Cardiac muscle cell (in vitro differentiated cells and primary cell): ENCODE data around the gene SOX5. TPM values are rescaled to one million over a fixed set of nuclear protein-coding genes. Genes with fewer than 3 reads are reported as not detected.

Experiments used
- DNase-seq, 2 donors: peaks; one replicate each; pipeline versions ENCODE4 v3.0.0 to v3.0.0-alpha.2; 2010 to 2017; ENCODE audit warnings: low read depth in 1 of 2, low spot score in 1 of 2
- H3K27ac ChIP-seq: fragments of 200-600 bp; sonication (generic); 2 replicates; pipeline ENCODE4 v1.5.1; 2016
- H3K27me3 ChIP-seq: fragments of 200-600 bp; sonication (generic); 2 replicates; pipeline ENCODE4 v1.6.0; 2016; ENCODE audit warnings: control low read depth
- H3K36me3 ChIP-seq: fragments of 200-600 bp; sonication (generic); 2 replicates; pipeline ENCODE4 v1.5.1; 2016; ENCODE audit warnings: control low read depth
- H3K4me1 ChIP-seq: fragments of 200-600 bp; sonication (generic); 2 replicates; pipeline ENCODE4 v1.8.1; 2017; ENCODE audit warnings: low read depth, mild to moderate bottlenecking, mixed run types
- H3K4me3 ChIP-seq: fragments of 200-600 bp; sonication (generic); 2 replicates; pipeline ENCODE4 v1.5.1; 2016; ENCODE audit warnings: mild to moderate bottlenecking
- H3K9me3 ChIP-seq: fragments of 200-600 bp; sonication (generic); 2 replicates; pipeline ENCODE4 v1.5.1; 2017; ENCODE audit warnings: low read depth, mild to moderate bottlenecking, control low read depth
- polyA plus RNA-seq: library from polyadenylated mRNA; unstranded; fragments of >200 nt; fragmentation: Nextera tagmentation; extraction: Ambion mirVana; gene quantifications from 2 replicates; pipeline ENCODE4 v1.2.1, GENCODE V29; 2016
- total RNA-seq: library from RNA; depleted of rRNA; stranded (reverse); fragments of >200 nt; gene quantifications from 2 replicates; pipeline ENCODE4 v1.2.3, GENCODE V29; 2016
- TF ChIP-seq, protein P1 (sequence below): IDR thresholded peaks from 2 replicates; pipeline ENCODE4 v1.5.1; 2012; ENCODE audit warnings: low read depth, mild to moderate bottlenecking, low read length

Gene SOX5
- total and polyA plus RNA-seq, 2 experiments from 2014 or later, result 6.8 to 11.9 TPM

DNA sequence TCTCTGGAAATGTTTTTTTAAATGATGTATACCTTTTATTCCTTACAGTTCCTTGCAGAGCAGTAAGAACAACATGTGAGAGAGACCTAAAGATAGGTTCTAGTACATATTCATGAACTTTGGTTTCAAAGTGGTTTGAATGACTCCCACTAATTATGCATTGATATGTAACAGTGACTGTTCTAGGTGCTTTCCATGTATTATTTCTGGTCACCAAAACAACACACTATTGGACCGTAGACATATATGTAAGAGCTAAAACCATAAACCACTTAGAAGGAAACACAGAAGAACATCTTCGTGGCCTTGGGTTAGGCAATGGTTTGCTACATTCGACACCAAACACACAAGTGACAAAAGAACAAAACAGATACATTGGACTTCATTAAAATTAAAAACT lies 37.9 kb downstream of the SOX5 start:
- DNase-seq, result no peak
- H3K27me3 ChIP-seq, result no peaks in the 10 kb centered on the region
- TF ChIP-seq, protein P1, sequence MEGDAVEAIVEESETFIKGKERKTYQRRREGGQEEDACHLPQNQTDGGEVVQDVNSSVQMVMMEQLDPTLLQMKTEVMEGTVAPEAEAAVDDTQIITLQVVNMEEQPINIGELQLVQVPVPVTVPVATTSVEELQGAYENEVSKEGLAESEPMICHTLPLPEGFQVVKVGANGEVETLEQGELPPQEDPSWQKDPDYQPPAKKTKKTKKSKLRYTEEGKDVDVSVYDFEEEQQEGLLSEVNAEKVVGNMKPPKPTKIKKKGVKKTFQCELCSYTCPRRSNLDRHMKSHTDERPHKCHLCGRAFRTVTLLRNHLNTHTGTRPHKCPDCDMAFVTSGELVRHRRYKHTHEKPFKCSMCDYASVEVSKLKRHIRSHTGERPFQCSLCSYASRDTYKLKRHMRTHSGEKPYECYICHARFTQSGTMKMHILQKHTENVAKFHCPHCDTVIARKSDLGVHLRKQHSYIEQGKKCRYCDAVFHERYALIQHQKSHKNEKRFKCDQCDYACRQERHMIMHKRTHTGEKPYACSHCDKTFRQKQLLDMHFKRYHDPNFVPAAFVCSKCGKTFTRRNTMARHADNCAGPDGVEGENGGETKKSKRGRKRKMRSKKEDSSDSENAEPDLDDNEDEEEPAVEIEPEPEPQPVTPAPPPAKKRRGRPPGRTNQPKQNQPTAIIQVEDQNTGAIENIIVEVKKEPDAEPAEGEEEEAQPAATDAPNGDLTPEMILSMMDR, result no peak
- H3K4me1 ChIP-seq, result no peaks in the 10 kb centered on the region
- no peaks in the 10 kb centered on the region for H3K9me3 ChIP-seq
- no peak overlapping the region for H3K27ac ChIP-seq
- no peaks in the 10 kb centered on the region for H3K36me3 ChIP-seq
- H3K4me3 ChIP-seq, result no peak overlapping the region

DNA sequence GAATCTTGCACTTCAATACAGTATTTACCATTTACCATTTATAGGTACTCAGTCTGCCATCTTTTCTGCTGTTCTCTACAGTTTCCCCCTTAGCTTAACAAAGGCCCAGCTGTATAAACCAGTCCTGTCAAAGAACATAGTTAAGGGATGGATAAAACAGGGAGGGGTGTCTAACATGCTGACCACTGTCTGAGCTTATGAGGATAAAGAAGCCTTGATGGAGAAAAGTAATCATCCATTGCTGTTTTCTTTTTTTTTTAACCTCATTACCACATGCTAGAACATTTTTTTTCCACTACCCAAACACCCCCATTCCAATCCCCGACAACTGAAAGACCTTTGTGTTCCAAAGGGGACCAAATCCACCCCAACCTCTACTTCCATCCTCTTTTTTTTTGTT lies 39.9 kb downstream of the SOX5 start:
- Histone ChIP-seq H3K27me3 (no peaks in the 10 kb centered on the region), H3K9me3 (no peaks in the 10 kb centered on the region), H3K36me3 (no peaks in the 10 kb centered on the region), H3K4me3 (no peak overlapping the region), H3K4me1 (no peaks in the 10 kb centered on the region), H3K27ac (no peak overlapping the region)
- no peak for DNase-seq
- TF ChIP-seq, protein P1, result no peak

DNA sequence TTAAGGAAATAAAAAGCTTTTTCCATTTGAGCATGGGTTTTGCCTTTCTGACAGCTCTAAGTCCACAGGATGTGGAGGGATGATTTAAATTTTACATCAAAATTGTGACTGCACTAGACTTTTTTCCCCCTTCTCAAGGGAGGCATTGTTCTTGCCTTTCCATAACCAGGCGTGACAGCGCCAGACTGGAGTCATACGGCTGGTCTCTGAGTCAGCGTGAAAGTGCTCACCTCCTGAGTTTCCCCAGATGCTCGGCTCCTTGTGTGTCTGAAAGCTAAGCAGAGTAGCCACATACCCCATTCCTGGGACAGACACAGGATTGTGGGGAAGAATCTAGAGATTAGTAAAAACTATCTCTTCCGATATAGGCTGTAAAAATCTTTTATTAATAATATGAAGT lies 43.1 kb downstream of the SOX5 start:
- no peaks in the 10 kb centered on the region for H3K4me1 ChIP-seq
- H3K36me3 ChIP-seq, result no peaks in the 10 kb centered on the region
- no peak overlapping the region for H3K27ac ChIP-seq
- no peaks in the 10 kb centered on the region for H3K9me3 ChIP-seq
- TF ChIP-seq, protein P1, result no peak
- H3K27me3 ChIP-seq, result no peaks in the 10 kb centered on the region
- H3K4me3 ChIP-seq, result no peak overlapping the region
- DNase-seq, result peak; percentile 13 to 62

DNA sequence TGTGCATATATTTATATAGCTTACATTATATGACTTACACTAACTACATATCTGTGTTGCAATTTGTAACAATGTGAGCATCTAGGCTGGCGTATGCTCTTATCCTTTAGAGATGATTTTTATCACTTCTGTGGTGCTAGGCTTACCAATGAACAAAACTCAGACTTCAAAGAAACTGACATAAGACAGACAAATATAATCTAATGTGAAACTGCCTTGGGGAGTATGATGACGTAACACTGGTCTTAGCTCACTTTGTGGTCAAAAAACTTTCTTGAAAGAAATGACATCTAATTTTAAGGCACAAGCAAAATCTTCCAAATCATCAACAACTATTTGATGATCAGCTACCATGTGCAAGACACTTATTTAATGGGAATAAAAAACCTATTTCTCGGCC lies 50.0 kb downstream of the SOX5 start:
- no peak overlapping the region for H3K27ac ChIP-seq
- no peaks in the 10 kb centered on the region for H3K27me3 ChIP-seq
- H3K36me3 ChIP-seq, result no peaks in the 10 kb centered on the region
- peak in 1 of 2 donors; percentile 12 for DNase-seq
- no peaks in the 10 kb centered on the region for H3K9me3 ChIP-seq
- no peaks in the 10 kb centered on the region for H3K4me1 ChIP-seq
- no peak overlapping the region for H3K4me3 ChIP-seq
- TF ChIP-seq, protein P1, result no peak

DNA sequence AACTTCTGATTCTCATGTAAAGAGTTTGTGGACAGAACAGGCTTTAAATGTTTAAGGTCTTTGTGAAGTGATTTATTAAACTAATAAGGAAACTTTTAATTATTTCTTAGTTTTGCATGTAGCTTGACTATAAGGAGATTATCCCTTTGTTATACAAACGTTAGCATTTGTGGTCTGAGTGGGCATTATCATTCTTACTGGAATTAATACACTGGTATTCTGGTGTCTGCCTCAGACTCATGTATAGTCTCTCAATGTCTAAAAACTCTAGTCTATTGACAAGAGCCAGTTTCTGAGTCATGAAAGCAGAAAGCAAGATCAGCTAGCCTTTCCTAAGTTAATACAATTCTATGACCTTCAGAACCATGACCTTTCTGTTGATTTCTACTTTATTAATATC lies 51.3 kb downstream of the SOX5 start:
- Histone ChIP-seq H3K4me1 (no peaks in the 10 kb centered on the region), H3K36me3 (no peaks in the 10 kb centered on the region), H3K27me3 (no peaks in the 10 kb centered on the region), H3K4me3 (no peak overlapping the region), H3K9me3 (no peaks in the 10 kb centered on the region), H3K27ac (no peak overlapping the region)
- TF ChIP-seq, protein P1, result no peak
- no peak for DNase-seq

DNA sequence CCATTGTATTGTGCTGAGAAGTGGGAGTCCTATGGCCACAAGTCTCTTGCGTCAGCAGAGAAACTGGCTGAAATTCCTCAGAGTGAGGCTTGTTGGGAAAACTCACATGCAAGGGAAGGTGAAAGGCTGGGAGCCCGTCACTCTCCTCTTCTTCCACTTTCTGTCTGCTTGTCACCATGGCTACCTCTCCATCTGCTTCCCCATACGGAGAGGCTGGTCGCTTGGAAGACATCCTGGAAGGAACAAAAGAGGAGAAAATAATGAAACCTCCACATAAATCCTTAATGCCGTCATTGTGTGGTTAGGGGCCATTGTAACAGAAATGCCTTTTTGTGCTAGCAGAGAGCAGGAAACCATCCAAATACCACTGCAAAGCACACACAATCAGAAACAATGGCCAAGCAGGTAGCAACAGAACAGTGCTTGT lies 53.7 kb downstream of the SOX5 start:
- Histone ChIP-seq H3K4me1 (no peaks in the 10 kb centered on the region), H3K27ac (no peak overlapping the region), H3K27me3 (no peaks in the 10 kb centered on the region), H3K9me3 (no peaks in the 10 kb centered on the region), H3K4me3 (no peak overlapping the region), H3K36me3 (no peaks in the 10 kb centered on the region)
- no peak for DNase-seq
- TF ChIP-seq, protein P1, result no peak
